ENCODE data around the gene SAMD11.

DNA sequence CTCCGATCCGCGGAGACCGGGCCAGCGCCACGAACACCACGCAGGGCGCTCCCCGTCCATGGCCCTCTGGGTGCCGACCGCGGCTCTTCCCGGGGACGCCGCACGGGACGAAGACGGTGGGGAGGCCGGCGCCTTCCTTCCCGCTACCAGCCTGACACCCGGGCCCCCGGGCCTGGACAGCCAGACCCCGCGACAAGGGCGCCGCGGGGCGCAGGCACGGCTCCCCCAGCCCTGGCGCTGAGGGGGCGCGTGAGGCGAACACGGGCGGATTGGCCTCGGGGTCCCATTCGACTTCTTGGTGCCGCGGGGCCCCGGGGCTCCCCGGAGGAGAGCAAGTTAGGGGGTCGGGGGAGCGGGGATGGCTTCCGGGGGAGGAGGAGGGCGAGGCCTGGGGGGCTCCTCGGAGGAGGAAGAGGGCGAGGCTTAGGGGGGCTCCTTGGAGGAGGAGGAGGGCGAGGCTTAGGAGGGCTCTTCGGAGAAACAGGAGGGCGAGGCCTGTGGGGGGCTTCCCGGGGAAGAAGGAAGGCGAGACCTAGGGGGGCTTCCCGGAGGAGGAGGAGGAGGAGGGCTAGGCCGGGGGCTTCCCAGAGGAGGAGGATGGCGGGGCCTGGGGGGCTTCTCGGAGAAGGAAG lies 36.1 kb downstream of the SAMD11 start:
- TF ChIP-seq, protein P1, sequence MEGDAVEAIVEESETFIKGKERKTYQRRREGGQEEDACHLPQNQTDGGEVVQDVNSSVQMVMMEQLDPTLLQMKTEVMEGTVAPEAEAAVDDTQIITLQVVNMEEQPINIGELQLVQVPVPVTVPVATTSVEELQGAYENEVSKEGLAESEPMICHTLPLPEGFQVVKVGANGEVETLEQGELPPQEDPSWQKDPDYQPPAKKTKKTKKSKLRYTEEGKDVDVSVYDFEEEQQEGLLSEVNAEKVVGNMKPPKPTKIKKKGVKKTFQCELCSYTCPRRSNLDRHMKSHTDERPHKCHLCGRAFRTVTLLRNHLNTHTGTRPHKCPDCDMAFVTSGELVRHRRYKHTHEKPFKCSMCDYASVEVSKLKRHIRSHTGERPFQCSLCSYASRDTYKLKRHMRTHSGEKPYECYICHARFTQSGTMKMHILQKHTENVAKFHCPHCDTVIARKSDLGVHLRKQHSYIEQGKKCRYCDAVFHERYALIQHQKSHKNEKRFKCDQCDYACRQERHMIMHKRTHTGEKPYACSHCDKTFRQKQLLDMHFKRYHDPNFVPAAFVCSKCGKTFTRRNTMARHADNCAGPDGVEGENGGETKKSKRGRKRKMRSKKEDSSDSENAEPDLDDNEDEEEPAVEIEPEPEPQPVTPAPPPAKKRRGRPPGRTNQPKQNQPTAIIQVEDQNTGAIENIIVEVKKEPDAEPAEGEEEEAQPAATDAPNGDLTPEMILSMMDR (IDR thresholded peaks at IDR 0.05): no peak
- TF ChIP-seq POLR2A (IDR thresholded peaks at IDR 0.05) (no peak), EP300 (IDR thresholded peaks at IDR 0.05) (no peak)
